Hematopoietic multipotent progenitor cell treated with erythropoietin and hydrocortisone succinate and interleukin-3 and kit ligand, for 15 days (in vitro differentiated cells): Measurements from ENCODE around the gene TPSD1.
"Not testable (repeated sequence)": the region's sequence is repeated elsewhere in the genome, so short reads cannot be mapped to it uniquely, and the experiment has no call there.

Source experiments
- DNase-seq: peaks from one replicate; pipeline ENCODE4 v3.0.0-alpha.2; 2015; ENCODE audit warnings: low spot score

TPSD1 gene

DNA sequence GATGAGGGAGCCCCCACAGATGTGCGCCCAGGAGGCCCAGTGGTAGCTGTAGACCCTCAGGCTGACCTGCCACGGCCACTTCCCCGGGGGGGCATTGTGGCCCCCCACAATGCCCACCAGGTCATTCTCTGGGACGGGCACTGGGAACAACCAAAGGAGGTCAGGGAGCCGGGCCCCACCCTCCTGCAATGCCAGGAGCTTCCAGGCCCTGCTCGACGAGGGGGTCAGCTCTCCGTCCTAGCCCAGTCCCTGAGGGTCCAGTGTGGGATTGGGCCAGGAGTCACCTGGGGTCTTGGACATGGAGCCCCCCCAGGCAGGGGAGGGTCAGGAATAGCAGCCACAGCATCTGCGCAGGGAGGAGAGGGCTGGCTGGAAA is 7.0 kb downstream of the TPSD1 start:
- no peak for DNase-seq

GRCh38 chr16:1263591-1264344 is 7.9 kb downstream of the TPSD1 start:
- DNase-seq, result no peak

DNA sequence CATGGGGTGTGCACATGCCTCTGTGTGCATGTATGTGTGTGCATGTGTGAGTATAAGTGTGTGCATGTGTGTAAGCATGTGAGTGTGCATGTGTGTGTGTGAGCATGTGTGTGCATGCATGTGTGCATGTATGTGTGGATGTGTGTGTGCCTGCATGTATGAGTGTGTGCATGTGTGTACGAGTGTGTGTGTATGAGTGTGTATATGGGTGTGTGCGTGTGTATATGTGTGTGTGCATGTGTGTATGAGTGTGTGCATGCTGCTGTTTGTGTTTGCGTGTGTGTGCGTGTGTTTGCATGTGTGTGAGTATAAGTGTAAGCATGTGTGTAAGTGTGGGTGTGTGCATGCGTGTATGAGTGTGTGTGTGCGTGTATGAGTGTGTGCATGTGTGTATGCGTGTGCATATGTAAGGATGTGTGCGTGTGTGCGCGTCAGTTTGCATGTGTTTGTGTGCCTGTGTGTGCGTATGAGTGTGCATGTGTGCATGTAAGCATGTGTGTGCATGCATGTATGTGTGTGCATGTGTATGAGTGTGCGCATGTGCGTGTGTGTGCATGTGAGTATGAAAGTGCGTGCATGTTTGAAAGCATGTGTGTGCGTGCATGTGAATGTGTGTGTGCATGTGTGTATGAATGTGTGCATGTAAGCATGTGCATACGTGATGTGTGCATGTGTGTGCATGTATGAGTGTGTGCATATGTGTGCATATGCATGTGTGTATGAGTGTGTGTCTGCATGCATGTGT is 8.6 kb downstream of the TPSD1 start:
- no peak for DNase-seq

DNA sequence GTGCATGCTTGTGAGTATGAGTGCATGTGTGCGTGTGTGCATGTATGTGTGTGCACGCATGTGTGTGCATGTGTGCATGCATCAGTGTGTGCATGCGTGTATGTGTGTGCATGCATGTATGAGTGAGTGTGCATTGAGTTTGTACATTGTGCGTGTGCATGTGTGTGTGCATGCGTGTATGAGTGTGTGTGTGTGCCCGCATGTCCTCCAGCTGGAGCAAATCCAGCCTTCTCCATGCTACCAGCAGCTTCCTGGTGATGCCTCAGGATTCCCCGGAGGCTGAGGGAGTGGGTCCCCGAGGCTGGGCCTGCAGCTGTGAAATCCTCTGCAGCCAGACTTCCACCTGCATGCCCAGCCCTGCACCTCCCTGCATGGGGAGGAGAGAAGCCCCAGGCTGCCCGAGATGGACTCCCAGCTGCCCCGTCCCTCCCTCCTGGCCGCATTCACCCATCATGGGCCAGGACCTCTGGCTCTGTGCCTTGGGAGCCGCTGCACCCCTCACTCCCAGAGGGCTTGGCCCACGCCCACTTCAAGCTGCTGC is 9.3 kb downstream of the TPSD1 start:
- no peak for DNase-seq

- DNase-seq, result no peak
These were observed 10.0 kb downstream of the TPSD1 start for GRCh38 chr16:1265826-1266225.

- DNase-seq, result not testable (repeated sequence)
These were observed 13.5 kb downstream of the TPSD1 start for GRCh38 chr16:1269418-1269817.

GRCh38 chr16:1271380-1271723 is 15.5 kb downstream of the TPSD1 start:
- no peak for DNase-seq

DNA sequence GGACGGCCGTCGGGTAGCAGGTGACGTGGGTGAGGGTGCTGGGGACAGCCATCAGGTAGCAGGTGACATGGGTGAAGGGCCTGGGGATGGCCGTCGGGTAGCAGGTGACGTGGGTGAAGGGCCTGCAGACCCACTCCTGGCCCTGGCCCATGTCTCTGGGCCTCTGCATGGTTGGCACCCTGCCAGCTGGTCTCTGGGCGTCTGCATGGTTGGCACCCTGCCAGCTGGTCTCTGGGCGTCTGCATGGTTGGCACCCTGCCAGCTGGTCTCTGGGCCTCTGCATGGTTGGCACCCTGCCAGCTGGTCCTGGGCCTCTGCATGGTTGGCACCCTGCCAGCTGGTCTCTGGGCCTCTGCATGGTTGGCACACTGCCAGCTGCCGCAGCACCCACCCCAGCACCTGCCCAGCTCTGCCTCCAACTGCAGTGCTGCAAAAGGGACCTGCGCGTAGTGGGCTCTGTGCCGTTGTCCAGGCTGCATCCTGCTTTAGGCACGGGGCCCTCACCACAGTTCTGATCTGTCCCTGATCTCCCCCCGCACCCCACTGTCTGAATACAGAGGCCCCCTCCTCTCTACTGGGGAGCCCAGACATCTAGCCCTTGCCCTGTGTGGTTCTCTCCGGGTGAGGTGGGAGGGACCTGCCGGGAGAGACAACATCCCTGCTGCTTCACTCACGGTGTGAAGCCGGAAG is 16.0 kb downstream of the TPSD1 start:
- DNase-seq, result peak; percentile 62

DNA sequence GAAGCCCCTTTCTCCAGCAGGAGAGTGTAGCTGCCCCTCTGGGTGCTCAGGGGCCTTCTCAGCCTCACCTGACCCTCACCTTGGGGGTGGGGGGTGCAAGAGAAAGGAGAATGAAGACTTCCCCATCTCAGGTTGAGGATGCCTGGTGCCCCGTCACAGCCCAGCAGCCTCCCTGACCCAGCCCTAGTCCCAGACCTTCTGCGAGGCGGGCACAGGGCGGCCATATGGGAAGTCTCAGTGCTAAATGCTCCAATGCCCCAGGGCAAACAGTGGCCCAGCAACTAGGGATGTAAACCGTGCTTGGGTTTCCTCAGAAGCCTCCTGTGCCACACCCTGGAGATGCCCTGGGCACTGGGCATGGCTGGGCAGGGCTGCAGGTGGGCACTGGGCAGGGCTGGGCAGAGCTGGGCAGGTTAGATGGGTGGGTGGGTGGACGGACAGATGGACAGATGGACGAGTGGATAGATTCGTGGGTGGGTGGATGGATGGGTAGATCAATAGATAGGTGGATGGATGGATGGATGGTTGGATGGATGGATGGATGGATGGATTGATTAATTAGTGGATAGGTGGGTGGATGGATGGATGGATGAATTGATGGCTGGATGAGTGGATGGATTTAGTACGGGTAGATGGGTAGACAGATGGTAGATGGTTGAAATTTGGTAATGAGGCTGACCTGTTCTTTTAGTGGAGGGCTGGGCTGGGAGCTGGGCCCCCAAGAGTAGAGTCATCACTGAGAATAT is 16.8 kb downstream of the TPSD1 start:
- DNase-seq, result no peak

GRCh38 chr16:1273816-1274215 is 17.9 kb downstream of the TPSD1 start:
- DNase-seq, result no peak

DNA sequence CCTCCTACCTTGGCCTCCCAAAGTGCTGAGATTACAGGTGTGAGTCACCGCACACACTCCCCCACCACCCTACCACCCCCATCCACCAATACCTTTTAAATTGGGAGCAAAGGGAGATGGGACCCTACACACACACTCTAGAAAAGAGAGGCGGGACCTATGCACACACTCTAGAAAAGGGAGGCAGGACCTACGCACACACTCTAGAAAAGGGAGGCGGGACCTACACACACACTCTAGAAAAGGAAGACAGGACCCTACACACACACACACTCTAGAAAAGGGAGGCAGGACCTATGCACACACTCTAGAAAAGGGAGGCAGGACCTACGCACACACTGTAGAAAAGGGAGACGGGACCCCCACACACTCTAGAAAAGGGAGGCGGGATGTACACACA is 18.9 kb downstream of the TPSD1 start:
- DNase-seq, result no peak

- no peak for DNase-seq
These were observed 20.1 kb downstream of the TPSD1 start for GRCh38 chr16:1275791-1276579.

DNA sequence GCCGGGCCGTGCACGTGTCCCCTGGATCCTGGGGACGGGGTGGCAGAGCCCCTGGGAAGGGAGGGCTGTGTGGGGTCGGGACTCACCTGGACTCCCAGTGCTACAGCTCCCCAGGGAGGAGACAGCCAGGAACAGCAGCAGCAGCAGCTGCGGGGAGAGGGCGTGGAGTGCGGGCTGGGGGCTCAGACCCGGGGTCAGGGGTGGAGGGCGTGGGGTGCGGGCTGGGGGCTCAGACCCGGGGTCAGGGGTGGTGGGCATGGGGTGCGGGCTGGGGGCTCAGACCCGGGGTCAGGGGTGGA is 20.7 kb downstream of the TPSD1 start:
- no peak for DNase-seq

DNA sequence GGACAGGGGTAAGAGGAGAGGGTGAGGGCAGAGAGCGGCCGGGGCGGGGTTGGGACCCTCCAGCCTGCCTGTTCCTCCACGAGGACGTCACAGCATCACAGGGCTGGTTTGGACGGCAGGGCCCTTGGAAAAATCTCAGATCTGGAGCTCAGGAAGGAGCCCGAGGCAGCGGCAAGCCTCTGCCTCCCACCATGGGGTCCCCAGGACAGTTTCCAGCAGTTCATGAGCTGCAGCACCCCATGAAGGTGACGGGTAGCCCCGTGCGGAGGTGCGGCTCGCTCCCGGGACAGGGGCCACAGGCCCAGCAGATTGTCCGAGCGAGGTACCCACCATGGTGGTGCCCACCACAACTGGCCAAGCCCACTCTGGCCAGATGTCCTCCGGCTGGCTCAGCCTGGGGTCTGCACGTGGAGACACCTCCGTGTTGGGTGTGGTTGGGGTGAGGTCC is 21.3 kb downstream of the TPSD1 start:
- DNase-seq, result no peak

DNA sequence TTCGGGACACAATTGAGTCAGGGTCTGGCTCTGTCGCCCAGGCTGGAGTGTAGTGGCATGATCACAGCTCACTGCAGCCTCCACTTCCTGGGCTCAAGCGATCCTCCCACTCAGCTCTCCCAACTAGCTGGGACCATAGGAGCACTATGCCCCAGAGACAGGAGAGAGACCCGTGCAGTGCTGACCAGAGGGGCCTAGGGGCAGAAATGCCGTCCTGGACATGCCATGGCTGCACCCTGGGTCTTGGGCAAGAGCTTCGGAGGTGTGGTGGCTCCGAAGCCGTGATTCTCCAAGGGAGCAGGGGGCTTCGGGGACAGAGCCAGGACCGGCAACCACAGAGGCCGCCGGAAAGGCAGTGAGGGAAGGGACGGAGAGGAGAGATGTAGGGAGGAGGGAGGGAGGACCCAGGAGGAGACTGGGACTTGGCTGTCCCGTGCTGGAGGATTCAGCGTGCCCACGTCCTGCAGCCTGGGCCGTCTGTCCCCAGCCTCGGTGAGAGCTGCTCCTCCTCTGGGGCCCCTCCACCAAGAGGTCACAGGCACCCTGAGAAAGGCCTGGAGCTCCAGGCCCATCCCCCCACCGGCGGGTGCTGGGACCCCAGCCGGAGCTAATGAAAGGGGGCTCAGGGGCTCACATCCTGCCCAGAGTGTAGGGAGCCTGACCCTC is 21.9 kb downstream of the TPSD1 start:
- no peak for DNase-seq

DNA sequence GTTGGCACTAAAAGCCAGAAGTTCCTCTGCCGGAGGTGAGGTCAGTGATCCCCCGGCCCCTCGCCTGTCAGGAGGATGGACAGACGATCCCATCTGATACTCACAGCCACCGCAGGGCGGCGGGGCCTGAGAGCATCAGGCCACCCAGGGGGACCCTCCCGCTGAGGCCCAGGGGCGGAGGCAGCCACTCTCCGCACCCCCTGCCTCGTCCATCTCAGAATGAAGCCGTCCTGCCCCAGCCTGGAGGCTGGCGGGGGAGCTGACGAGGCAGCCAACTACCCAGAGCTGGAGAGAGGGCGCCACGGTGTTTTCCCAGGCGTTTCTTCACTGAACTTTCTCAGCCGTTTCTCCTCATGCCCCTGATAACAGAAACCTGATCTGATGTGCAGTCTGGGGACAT is 22.6 kb downstream of the TPSD1 start:
- DNase-seq, result no peak

- DNase-seq, result no peak
These were observed 23.4 kb downstream of the TPSD1 start for GRCh38 chr16:1279081-1279944.

GRCh38 chr16:1279945-1280589 is 24.2 kb downstream of the TPSD1 start:
- no peak for DNase-seq

DNA sequence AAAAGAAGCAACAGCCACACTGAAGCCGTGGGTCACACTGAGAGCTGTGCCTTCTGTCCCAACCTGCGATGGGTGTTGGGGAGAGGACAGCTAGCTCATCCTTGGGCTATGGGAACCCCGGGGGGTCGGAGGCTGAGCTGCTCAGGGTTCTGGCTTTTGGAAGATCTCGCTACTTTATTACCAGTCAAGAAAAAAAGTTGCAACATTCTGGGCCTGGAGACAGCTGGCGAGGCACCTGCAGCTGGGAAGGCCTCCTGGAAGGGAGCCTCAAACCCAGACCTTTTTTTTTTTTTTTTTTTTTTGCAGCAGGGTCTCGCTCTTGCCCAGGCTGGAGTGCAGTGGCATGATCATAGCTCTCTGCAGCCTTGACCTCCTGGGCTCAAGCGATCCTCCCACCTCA is 24.9 kb downstream of the TPSD1 start:
- DNase-seq, result no peak

DNA sequence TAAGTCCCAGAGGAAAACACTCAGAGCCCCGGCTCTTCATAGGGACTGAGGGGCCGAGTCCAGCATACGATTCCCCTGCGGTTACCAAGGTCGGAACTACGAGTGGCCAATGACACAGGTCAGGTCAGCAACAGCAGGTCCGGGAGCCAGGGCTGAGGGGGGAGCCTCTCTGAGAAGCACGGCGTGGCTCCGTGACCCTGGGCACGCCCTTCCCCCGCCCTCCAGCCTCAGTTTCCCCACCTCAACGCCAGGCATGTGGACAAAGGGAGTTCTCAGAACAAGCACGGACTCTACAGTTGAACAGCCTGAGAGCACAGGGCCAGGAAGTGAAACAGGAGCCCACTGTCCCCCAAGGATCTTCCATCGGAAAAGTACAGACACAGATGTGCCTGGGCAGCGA is 25.6 kb downstream of the TPSD1 start:
- no peak for DNase-seq
